GM12873 (cell line): ENCODE data around the gene ATP6AP2.

ENCODE experiments used
- TF ChIP-seq, protein P1 (sequence below): IDR thresholded peaks from 2 replicates; pipeline ENCODE4 v1.5.1; 2012; ENCODE audit warnings: low read depth, mild to moderate bottlenecking, moderate library complexity, low read length, control low read depth; ENCODE audit not compliant: insufficient read depth; ENCODE audit errors: missing control alignments

ATP6AP2 gene, protein sequence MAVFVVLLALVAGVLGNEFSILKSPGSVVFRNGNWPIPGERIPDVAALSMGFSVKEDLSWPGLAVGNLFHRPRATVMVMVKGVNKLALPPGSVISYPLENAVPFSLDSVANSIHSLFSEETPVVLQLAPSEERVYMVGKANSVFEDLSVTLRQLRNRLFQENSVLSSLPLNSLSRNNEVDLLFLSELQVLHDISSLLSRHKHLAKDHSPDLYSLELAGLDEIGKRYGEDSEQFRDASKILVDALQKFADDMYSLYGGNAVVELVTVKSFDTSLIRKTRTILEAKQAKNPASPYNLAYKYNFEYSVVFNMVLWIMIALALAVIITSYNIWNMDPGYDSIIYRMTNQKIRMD

DNA sequence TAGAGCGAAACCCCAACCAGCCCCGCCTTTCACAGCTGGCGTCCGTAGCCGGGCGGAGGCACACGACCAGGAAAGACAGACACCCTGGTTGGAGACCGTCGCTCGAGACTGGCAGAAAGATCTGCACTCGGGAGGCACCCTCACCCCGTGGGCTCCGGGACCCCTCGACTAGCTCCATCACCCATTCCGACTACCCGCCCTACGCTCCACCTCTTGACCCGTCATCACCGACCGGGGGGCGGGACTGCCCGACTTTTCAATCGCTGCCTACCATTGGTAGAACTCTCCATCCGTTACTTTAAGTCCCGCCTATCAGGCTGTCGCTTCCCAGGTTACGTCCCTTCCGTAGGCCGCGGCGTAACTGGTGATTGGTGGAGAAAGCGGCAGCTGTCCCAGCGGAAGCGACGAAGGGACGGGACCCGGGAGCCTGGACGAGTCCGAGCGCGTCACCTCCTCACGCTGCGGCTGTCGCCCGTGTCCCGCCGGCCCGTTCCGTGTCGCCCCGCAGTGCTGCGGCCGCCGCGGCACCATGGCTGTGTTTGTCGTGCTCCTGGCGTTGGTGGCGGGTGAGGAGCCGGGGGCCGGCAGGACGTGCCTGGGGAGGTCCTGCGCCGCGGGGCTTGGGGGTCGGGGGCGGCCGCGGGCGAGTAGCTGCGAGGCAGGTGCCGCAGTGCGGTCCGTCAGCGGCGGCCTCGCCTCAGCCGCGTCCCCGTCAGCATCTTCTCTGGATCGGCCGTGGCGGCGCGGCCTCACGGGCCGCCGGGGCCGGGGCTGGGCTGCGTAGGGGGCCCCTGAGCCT, at the start of gene ATP6AP2:
Gene ATP6AP2 (plus strand): TSS at position 434 of the 799 bp plus-strand sequence. CDS start 96 bp downstream, at position 530.
- TF ChIP-seq, protein P1, sequence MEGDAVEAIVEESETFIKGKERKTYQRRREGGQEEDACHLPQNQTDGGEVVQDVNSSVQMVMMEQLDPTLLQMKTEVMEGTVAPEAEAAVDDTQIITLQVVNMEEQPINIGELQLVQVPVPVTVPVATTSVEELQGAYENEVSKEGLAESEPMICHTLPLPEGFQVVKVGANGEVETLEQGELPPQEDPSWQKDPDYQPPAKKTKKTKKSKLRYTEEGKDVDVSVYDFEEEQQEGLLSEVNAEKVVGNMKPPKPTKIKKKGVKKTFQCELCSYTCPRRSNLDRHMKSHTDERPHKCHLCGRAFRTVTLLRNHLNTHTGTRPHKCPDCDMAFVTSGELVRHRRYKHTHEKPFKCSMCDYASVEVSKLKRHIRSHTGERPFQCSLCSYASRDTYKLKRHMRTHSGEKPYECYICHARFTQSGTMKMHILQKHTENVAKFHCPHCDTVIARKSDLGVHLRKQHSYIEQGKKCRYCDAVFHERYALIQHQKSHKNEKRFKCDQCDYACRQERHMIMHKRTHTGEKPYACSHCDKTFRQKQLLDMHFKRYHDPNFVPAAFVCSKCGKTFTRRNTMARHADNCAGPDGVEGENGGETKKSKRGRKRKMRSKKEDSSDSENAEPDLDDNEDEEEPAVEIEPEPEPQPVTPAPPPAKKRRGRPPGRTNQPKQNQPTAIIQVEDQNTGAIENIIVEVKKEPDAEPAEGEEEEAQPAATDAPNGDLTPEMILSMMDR, result no peak

DNA sequence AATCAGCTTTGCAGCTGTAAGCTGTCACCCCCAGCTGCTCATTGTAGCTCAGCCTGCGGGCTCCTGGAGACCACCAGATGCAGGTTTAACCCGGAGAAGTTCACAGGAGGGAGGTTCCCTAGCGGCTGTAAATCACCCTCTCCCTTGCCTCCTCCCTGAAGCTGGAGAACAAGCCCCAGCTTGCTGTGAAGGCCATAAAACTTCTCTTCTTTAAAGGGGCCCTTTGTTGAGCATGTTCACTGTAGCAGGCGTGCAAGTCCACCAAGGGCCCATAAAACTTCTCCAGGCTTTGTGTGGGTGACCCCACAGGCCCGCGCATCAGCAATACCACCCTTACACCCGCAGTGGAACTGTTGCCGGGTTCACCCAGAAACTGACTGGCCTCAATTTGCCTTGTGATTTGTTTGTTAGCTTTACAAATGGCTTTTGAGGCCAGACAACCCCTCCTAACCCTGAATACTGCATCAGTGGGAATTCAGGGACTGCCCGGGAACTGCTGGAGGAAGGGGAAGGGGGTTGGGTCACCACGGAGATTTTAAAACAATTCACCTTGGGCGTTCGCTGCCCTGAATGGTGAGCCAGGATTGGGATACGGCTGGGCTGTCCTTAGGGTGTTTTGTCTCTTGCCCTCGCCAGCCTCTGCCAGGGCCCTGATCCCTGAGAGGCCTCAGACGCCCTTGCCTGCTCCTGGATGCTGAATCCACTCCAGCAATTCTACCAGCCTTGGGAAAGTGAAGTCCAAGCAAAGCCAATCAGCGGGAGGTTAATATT, 49.5 kb upstream of the ATP6AP2 start:
- TF ChIP-seq, protein P1, result no peak

DNA sequence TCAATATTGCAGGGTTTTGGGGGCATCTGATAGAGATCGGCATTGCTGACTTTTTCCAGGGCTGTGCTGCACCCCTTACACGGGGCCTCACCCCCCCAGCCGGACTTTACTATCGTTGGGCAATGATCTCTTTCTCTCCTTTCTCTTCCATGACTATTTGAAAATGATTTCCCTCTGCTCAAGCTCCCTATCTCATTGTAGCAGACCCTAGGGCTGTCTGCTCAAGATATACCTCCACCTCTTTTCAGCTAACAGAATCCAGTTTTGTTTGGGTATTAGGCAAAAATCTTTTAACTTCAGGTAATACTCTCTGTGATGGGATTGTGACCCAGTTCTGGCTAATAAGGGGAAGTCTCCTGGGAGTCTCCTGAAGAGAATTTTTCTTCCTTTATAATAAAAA, 43.5 kb upstream of the ATP6AP2 start:
- TF ChIP-seq, protein P1, result no peak

DNA sequence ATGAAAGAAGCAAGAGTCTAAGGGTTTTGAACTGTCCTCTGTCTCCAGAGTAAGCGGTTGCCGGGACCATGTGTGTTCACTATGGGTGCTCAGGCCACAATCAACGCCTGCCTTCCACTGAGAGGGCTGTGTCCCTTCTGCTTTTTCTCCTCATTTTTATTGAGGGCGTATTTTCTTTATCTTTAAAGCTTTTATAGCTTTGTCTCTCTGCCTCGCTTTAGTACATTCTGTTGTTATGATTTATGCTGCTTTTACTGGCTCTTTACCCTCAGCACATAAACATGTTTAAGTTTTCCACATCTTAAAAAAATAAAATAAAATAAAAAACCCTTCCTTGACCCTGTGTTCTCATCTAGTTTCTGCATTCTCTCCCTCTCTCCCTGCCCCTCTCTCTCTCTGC, 42.4 kb upstream of the ATP6AP2 start:
- TF ChIP-seq, protein P1, result no peak

DNA sequence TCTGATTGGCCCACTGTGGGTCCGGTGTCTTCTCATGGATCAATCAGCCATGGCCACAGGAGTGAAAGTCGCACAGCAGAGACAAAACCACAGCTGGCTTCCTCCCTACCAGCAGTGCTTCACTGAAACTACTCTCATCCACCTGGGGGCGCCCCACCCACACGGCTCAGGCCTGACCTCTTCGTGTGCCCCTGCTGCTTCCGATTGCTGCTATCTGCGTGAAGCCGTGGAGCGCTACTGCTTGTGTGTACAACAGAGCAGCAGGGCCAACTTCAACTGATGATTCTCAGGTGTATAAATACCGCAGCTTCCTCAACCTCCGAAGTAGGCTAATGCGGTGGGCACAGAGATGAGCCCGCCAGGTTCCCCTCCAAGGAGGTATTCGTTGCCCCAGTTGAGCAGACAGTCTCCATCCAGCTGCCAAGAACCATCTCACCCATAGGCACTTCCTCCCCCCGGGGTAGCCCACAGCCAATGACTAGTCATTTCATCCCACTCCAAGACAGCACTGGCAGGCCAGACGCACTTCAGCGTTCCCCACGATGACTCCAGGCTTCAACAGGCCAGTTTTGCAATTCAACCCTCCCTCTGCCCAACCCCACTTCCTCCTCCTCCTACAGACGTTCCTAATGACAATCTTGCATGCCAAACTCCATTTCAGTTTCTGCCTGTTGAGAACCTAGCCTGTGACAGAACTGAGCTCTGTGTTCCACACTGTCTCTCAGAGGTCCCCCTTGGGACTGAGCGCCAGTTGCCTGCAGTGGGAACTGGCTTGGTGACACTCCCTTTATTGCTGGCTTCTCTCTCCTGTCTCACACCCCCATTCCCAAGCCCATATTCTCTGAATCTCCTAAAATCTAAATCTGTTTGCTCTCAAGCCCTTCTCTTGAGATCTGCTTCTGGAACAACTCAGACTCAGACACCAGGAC, 41.3 kb upstream of the ATP6AP2 start:
- TF ChIP-seq, protein P1, result peak; percentile 77

DNA sequence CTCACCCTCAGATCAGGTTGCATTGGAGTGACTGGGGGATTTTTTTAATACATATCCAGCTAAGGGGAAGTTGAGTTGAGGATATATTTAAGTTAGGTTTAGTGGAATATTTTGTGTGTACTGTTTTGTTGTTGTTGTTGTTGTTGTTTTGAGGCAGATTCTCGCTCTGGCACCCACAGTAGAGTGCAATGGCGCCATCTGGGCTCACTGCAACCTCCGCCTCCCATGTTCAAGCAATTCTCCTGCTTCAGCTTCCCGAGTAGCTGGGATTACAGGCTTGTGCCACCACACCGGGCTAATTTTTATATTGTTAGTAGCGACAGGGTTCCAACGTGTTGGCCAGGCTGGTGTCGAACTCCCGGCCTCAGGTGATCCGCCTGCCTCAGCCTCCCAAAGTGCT, 38.6 kb upstream of the ATP6AP2 start:
- TF ChIP-seq, protein P1, result no peak
